ENCODE results near the gene CADM2.

Gene CADM2

DNA sequence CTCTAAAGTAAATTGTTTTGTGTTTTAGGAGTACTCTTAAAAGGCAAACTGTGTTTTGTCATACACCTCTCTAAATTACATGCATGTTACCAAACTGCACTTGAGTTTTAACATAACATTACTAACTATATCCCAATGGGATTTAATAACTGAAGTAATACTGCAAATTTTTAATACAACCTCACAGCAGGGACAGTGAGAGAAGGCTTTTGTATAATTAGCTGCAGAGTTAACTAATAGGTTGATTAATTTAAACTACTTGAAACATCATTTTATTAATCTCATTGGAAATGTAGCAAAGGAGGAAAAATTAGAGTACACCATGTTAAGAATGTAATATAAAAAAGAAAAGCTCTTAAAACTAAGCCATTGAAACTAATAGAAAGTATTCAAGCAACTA is 417.3 kb downstream of the CADM2 start:
- TF ChIP-seq, protein P1, sequence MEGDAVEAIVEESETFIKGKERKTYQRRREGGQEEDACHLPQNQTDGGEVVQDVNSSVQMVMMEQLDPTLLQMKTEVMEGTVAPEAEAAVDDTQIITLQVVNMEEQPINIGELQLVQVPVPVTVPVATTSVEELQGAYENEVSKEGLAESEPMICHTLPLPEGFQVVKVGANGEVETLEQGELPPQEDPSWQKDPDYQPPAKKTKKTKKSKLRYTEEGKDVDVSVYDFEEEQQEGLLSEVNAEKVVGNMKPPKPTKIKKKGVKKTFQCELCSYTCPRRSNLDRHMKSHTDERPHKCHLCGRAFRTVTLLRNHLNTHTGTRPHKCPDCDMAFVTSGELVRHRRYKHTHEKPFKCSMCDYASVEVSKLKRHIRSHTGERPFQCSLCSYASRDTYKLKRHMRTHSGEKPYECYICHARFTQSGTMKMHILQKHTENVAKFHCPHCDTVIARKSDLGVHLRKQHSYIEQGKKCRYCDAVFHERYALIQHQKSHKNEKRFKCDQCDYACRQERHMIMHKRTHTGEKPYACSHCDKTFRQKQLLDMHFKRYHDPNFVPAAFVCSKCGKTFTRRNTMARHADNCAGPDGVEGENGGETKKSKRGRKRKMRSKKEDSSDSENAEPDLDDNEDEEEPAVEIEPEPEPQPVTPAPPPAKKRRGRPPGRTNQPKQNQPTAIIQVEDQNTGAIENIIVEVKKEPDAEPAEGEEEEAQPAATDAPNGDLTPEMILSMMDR (IDR thresholded peaks at IDR 0.05) = no peak
- DNase-seq (ENCODE audit: low spot score) = no peak
- H3K27ac ChIP-seq = no peak overlapping the region
- no peak overlapping the region for H3K4me3 ChIP-seq

DNA sequence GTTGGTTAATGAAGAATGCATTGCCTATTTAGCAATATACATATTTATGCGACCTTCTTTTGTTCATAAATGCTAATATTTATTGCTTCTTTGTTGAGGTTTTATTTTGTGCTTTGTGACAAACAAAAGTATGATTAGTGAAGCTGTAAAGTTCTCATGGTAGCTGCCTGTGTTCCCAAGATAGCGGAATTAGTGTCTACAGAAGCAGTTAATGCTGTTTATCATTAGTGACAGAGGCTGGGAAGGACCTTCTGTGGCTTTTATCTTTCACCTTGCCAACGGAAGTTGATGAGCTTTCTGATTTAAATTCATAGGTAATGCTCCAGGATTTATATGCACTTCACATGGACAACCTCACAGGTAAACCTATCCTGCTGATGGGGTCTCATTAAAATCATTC is 418.3 kb downstream of the CADM2 start:
- no peak overlapping the region for H3K4me3 ChIP-seq
- TF ChIP-seq, protein P1 (IDR thresholded peaks at IDR 0.05) = no peak
- no peak overlapping the region for H3K27ac ChIP-seq
- DNase-seq (ENCODE audit: low spot score) = no peak

DNA sequence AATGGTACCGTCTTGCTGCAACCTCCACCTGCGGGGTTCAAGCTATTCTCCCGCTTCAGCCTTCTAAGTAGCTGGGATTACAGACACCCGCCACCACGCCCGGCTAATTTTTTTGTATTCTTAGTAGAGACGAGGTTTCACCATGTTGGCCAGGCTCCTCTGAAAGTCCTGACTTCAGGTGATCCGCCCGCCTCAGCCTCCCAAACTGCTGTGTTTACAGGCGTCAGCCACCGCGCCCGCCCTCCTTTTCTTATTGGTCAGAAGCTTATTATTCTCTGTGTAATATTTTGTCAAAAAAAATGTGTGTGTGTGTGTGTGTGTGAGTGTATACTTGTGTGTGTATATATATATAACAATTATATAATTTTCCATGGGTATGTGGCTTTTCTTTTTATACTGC is 425.6 kb downstream of the CADM2 start:
- H3K4me3 ChIP-seq = no peak overlapping the region
- TF ChIP-seq, protein P1 (IDR thresholded peaks at IDR 0.05) = no peak
- no peak for DNase-seq (ENCODE audit: low spot score)
- no peak overlapping the region for H3K27ac ChIP-seq

DNA sequence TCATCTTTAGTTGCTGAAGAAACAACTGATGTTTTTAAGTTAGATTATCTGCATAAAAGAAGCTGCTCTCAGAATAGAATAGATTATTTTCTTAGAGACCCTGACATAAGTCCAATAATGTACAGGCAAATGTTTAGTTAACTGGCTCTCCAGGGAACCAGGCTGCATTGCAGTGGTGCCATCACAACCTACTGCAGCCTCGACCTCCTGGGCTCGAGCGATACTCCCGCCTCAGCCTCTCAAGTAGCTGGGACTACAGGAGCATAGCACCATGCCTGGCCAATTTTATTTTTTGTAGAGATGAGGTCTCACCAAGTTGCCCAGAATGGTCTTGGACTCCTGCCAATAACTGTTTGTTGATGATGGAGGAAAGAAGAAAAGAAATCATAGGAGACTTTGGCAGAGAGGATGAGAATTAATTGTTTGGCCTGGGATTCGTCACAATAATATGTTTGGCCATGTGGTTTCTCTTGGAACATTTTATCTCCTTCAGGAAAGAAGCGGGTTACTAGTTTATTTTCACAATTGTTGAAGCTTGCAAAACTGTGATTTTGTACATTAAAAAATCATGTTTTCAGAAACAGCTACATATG is 429.2 kb downstream of the CADM2 start:
- TF ChIP-seq, protein P1 (IDR thresholded peaks at IDR 0.05) = no peak
- DNase-seq (ENCODE audit: low spot score) = no peak
- Histone ChIP-seq H3K4me3 (no peak overlapping the region), H3K27ac (no peak overlapping the region)

DNA sequence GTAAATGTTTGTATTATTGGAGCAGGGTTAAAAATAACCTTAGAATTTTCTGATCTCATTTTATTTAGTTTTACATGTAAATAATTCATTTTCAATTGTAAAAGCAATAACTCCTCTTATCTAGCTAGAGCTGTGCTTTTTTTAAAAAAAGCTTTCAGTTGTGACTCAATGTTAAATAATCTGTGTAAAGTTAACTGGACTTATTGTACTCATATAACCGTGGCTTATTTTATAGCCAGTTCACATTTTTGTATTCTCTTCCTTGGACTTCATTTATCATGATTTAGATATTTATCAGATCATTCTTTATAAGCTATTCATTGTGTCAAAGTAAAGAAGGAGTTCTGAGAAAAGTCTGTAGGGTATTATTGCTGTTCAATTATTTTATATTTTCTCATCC is 435.6 kb downstream of the CADM2 start:
- DNase-seq (ENCODE audit: low spot score) = no peak
- Histone ChIP-seq H3K27ac (no peak overlapping the region), H3K4me3 (no peak overlapping the region)
- TF ChIP-seq, protein P1 (IDR thresholded peaks at IDR 0.05) = no peak

DNA sequence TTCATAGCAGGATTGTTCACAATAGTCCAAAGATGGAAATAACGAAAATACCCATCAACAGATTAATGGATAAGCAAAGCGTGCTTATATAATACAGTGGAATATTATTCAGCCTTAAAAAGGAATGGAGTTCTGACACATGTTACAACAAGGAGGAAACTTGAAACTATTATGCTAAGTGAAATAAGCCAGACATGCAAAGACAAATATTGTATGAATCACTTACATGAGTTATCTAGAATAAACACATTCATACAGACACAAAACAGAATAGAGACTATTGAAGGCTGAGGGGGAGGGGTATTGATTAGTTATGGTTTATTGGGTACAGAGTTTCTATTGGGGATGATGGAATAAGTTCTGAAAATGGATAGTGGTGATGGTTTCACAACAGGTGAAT is 438.6 kb downstream of the CADM2 start:
- no peak for DNase-seq (ENCODE audit: low spot score)
- TF ChIP-seq, protein P1 (IDR thresholded peaks at IDR 0.05) = no peak
- Histone ChIP-seq H3K27ac (no peak overlapping the region), H3K4me3 (no peak overlapping the region)

DNA sequence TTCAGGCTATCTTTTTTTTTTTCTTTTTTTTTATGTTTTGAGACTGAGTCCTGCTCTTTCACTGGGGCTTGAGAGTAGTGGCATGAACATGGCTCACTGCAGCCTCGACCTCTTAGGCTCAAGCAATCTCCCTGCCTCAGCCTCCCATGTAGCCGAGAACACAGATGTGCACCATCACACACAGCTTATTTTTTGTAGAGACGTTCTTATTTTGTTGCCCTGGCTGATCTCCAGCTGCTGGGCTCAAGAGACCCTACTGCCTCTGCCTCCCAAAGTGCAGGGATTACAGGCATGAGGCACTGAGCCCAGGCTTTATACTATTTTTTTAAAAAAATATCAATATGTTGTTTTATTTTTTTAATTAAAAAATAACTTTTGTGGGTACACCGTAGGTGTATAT is 467.3 kb downstream of the CADM2 start:
- DNase-seq (ENCODE audit: low spot score) = no peak
- TF ChIP-seq, protein P1 (IDR thresholded peaks at IDR 0.05) = no peak
- no peak overlapping the region for H3K27ac ChIP-seq
- H3K4me3 ChIP-seq = no peak overlapping the region

Measured in coronary artery (tissue), 2 donors.